Measurements from ENCODE around the gene CENPV.

DNA sequence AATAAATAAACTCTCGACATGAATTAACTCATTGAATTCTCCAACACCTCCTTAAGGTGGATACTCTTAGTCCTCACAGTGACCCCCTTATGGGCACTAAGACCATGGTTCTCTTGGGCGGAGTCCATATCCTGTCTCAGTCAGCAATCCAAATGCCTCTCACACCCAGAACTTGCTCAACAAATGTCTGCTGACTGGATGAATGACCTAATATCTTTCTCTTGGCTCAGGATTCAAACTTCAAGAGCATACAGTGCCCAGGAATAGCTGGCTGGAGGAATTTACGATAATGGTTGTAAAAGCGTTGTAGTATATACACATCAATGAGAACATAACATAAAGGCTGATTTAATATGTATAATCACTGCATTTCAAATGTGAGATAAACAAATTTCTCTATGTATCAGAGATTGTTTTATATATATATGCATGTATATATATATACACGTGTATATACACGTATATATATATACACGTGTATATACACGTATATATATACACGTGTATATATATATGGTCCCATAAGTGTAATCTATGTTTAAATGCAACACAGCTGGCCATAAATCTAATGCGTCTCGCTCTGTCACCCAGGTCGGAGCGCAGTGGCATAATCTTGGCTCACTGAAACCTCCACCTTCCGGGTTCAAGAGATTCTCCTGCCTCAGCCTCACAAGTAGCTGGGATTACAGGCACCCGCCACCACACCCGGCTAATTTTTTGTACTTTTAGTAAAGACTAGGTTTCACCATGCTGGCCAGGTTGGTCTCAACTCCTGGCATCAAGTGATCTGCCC, 21.1 kb upstream of the CENPV start:
- TF ChIP-seq, protein P1, sequence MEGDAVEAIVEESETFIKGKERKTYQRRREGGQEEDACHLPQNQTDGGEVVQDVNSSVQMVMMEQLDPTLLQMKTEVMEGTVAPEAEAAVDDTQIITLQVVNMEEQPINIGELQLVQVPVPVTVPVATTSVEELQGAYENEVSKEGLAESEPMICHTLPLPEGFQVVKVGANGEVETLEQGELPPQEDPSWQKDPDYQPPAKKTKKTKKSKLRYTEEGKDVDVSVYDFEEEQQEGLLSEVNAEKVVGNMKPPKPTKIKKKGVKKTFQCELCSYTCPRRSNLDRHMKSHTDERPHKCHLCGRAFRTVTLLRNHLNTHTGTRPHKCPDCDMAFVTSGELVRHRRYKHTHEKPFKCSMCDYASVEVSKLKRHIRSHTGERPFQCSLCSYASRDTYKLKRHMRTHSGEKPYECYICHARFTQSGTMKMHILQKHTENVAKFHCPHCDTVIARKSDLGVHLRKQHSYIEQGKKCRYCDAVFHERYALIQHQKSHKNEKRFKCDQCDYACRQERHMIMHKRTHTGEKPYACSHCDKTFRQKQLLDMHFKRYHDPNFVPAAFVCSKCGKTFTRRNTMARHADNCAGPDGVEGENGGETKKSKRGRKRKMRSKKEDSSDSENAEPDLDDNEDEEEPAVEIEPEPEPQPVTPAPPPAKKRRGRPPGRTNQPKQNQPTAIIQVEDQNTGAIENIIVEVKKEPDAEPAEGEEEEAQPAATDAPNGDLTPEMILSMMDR (IDR thresholded peaks at IDR 0.05) = no peak
- no peak for TF ChIP-seq POLR2A (IDR thresholded peaks at IDR 0.05)
